Muscle of leg (tissue), 16 donors: ENCODE measurements around the gene RBMY1F. TPM values are rescaled to one million over a fixed set of nuclear protein-coding genes. Genes with fewer than 3 reads are reported as not detected.
"Not testable (repeated sequence)": the region's sequence is repeated elsewhere in the genome, so short reads cannot be mapped to it uniquely, and the experiment has no call there.

Experiments used
- DNase-seq: peaks from one replicate; pipeline ENCODE4 v3.0.0; 2013
- H3K27ac ChIP-seq: one replicate; pipeline ENCODE4 v1.5.1; 2013; ENCODE audit warnings: mild to moderate bottlenecking, low read length, control low read depth
- H3K27me3 ChIP-seq: one replicate; pipeline ENCODE4 v1.6.1; 2013; ENCODE audit warnings: low read length; ENCODE audit not compliant: control insufficient read depth, insufficient read depth
- H3K36me3 ChIP-seq: one replicate; pipeline ENCODE4 v1.6.1; 2013; ENCODE audit warnings: low read length; ENCODE audit not compliant: control insufficient read depth, insufficient read depth
- H3K4me1 ChIP-seq: one replicate; pipeline ENCODE4 v1.6.1; 2013; ENCODE audit warnings: low read length; ENCODE audit not compliant: control insufficient read depth, insufficient read depth
- H3K4me3 ChIP-seq: one replicate; pipeline ENCODE4 v1.5.1; 2013; ENCODE audit warnings: low read length, control low read depth
- H3K9me3 ChIP-seq: replicated peaks from 2 replicates; pipeline ENCODE4 v1.6.1; 2013; ENCODE audit warnings: low read depth, low read length; ENCODE audit not compliant: control insufficient read depth
- WGBS: methylation state at CpG from one replicate; pipeline ENCODE4 v1.1.5; 2013; ENCODE audit warnings: missing lambda C conversion rate; ENCODE audit not compliant: insufficient coverage; 5-methylcytosine and 5-hydroxymethylcytosine counted together
- long read RNA-seq, 11 donors: transcript quantifications; one replicate each; lab custom pipeline, GENCODE V29; 2026
- polyA plus RNA-seq, 8 donors: library from polyadenylated mRNA; unstranded; fragments of 120-200 nt; gene quantifications; one replicate each; pipeline versions ENCODE4 v1.2.1 to v1.2.3, GENCODE V29; 2013; ENCODE audit warnings: inconsistent platforms in 1 of 8, low replicate concordance in 1 of 8; ENCODE audit not compliant: insufficient read length in 8 of 8, insufficient read depth in 1 of 8
- total RNA-seq: library from RNA; stranded (reverse); fragments of 120-200 nt; gene quantifications from one replicate; pipeline ENCODE4 v1.2.4, GENCODE V29; 2013

RBMY1F gene
- total RNA-seq (not detected), polyA plus RNA-seq (not detected)
- long read RNA-seq, donor 1 = 0 reads
- long read RNA-seq, donor 2 = 0 reads
- long read RNA-seq, donor 3 = 0 reads
- long read RNA-seq, donor 4 = 0 reads
- long read RNA-seq, donor 5 = 0 reads
- long read RNA-seq, donor 6 = 0 reads
- long read RNA-seq, donor 7 = 0 reads
- long read RNA-seq, donor 8 = 0 reads
- long read RNA-seq, donor 9 = 0 reads
- long read RNA-seq, donor 10 = 0 reads
- long read RNA-seq, donor 11 = 0 reads

GRCh38 chrY:22182823-22183222 is at the start of gene RBMY1F:
RBMY1F (minus strand) TSS chrY:22182923; CDS start chrY:22180969, 1,954 bp downstream.
- not testable (repeated sequence) for H3K27ac ChIP-seq
- no CpG with 5 or more reads among the region's 31 CpGs for WGBS

DNA sequence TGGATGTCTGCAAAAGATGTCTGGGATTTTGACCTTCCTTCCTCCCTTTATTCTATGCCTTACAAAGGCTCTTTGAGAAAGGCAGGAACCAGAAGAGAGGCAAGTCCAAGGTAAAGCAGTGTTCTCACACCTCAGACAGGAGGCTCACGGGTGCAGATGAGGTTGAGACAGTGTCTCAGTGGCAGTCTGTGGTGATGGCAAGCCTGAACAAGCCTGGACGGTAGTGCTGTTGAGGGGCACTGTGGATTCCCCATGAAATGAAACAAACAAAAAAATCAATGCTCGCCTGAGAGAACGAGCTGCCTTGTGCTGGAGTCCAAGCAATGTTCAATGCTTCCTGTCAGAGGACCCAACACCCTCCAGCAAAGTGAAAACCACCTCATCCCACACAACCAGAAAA is 31.6 kb downstream of the RBMY1F start:
- H3K27me3 ChIP-seq, H3K27ac ChIP-seq, H3K36me3 ChIP-seq, H3K4me1 ChIP-seq, DNase-seq, H3K9me3 ChIP-seq, H3K4me3 ChIP-seq: not testable (repeated sequence)
- no CpG with 5 or more reads among the region's 4 CpGs for WGBS

More at GRCh38 chrY:22182823-22183222, at the start of gene RBMY1F:
- not testable (repeated sequence) for DNase-seq, H3K4me3 ChIP-seq, H3K9me3 ChIP-seq, H3K36me3 ChIP-seq, H3K4me1 ChIP-seq, H3K27me3 ChIP-seq

DNA sequence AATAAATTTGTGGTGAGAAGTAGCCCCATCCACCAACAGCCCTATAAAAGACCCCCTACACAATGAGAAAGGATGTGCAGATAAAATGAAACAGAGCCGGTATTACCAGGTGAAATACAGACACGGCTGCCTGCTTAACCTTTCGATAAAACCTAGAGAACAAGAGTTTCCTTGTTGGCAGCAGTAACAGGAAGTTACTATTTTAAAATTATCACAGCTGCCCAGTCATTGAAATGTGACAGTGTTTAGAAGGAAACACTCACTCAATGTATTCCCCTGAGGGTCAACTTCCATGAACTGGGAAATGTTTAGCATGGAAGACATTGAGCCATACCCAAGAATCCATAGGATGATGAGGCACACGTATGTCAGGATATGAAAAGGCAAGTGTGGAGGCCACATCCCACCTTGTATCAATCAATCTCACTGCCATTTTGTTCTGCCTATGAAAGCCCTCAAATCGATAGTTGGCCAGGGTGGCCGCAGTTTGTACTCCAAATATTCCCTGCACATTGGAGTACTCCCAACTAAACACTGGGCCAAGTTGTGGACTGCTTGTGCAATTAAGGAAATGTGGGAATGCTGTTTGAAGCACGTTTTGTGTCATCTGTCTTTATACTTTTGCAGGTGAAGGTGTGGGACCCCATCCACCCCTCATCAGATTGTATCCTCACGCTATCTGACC is 41.6 kb downstream of the RBMY1F start:
- not testable (repeated sequence) for H3K4me3 ChIP-seq, DNase-seq, H3K9me3 ChIP-seq, H3K4me1 ChIP-seq, H3K27ac ChIP-seq, H3K27me3 ChIP-seq, H3K36me3 ChIP-seq
- WGBS = no CpG with 5 or more reads among the region's 8 CpGs

GRCh38 chrY:22134719-22135118 is 48.0 kb downstream of the RBMY1F start:
- H3K27me3 ChIP-seq, DNase-seq, H3K4me1 ChIP-seq, H3K27ac ChIP-seq, H3K36me3 ChIP-seq, H3K9me3 ChIP-seq, H3K4me3 ChIP-seq: not testable (repeated sequence)
- no CpG with 5 or more reads among the region's 3 CpGs for WGBS

- H3K4me3 ChIP-seq, H3K27me3 ChIP-seq, H3K9me3 ChIP-seq, H3K36me3 ChIP-seq, H3K27ac ChIP-seq, H3K4me1 ChIP-seq, DNase-seq: not testable (repeated sequence)
- no CpG with 5 or more reads among the region's 8 CpGs for WGBS
These were observed 52.2 kb downstream of the RBMY1F start for GRCh38 chrY:22130494-22130893.

Other genes starting within 250 kb of the RBMY1F start
- not detected for gene RBMY1J, start 220.5 kb upstream of the RBMY1F start, total RNA-seq
- gene RBMY1J, start 220.5 kb upstream of the RBMY1F start, polyA plus RNA-seq = not detected